Testis (tissue), 2 donors: Measurements from ENCODE around the gene GPC1.

Experiments
- CTCF ChIP-seq, 3 experiments: fragments of 450-650 bp in 2 of 3; fragments of 200-600 bp in 1 of 3; sonication (generic) in 1 of 3; IDR thresholded peaks; one replicate each; pipeline ENCODE4 v1.5.1; 2016 to 2019; ENCODE audit warnings: antibody characterized with exemption in 3 of 3, mild to moderate bottlenecking in 2 of 3, moderate library complexity in 1 of 3
- POLR2A ChIP-seq: fragments of 450-650 bp; IDR thresholded peaks from one replicate; pipeline ENCODE4 v1.6.1; 2017; ENCODE audit warnings: antibody characterized with exemption, mild to moderate bottlenecking, moderate library complexity

GRCh38 chr2:240404174-240404852 is 31.1 kb upstream of the GPC1 start:
- TF ChIP-seq CTCF (IDR thresholded peaks at IDR 0.05) (no peak), POLR2A (no peak)
